HEK293 (cell line): ENCODE data around the gene BAZ2B.

Experiments used
- CTCF ChIA-PET: fragments of 350-600 bp; formaldehyde crosslinking; extraction: SDS; loops from one replicate; lab custom pipeline; 2021; ENCODE audit warnings: antibody characterized with exemption; lab: Yijun Ruan, JAX
- POLR2A ChIA-PET: fragments of 300-600 bp; formaldehyde crosslinking; extraction: SDS; loops from one replicate; lab custom pipeline; 2020; ENCODE audit warnings: antibody characterized with exemption, inconsistent platforms; lab: Yijun Ruan, JAX
- H3K27ac ChIP-seq: fragments of 200-500 bp; sonication (Bioruptor generic); 2 replicates; pipeline ENCODE4 v1.5.1; 2014; ENCODE audit warnings: low read depth, low read length, control low read depth, inconsistent platforms; ENCODE audit errors: extremely low read depth
- H3K36me3 ChIP-seq, 2 experiments: fragments of 200-500 bp in 1 of 2; sonication (Bioruptor generic) in 1 of 2; 1 replicate in 1 of 2; 2 replicates in 1 of 2; pipeline ENCODE4 v1.5.1; 2014 to 2017; ENCODE audit warnings: inconsistent platforms in 2 of 2, low read length in 2 of 2; ENCODE audit not compliant: control insufficient read depth in 2 of 2, insufficient read depth in 1 of 2
- H3K4me1 ChIP-seq: fragments of 200-500 bp; sonication (Bioruptor generic); 2 replicates; pipeline ENCODE4 v1.5.1; 2014; ENCODE audit warnings: mild to moderate bottlenecking, low read length, inconsistent platforms; ENCODE audit not compliant: control insufficient read depth, insufficient read depth
- H3K4me3 ChIP-seq: 2 replicates; pipeline ENCODE4 v1.5.1; 2011; ENCODE audit warnings: low read depth, mild to moderate bottlenecking, control low read depth, low read length, moderate library complexity
- H3K9me3 ChIP-seq: fragments of 200-500 bp; sonication (Bioruptor generic); 2 replicates; pipeline ENCODE4 v1.5.1; 2014; ENCODE audit warnings: low read depth, low read length, inconsistent platforms; ENCODE audit not compliant: control insufficient read depth, insufficient read depth
- REPIN1 ChIP-seq: fragments of 450-650 bp; formaldehyde crosslinking; IDR thresholded peaks from 2 replicates; pipeline ENCODE4 v1.5.1; 2017; ENCODE audit warnings: missing biosample characterization, missing genetic modification characterization, low read depth
- ZEB2 ChIP-seq: fragments of 450-650 bp; formaldehyde crosslinking; IDR thresholded peaks from 2 replicates; pipeline ENCODE4 v1.5.1; 2016; ENCODE audit warnings: missing biosample characterization, missing genetic modification characterization
- ZFP37 ChIP-seq: fragments of 450-650 bp; formaldehyde crosslinking; IDR thresholded peaks from 2 replicates; pipeline ENCODE4 v1.5.1; 2016; ENCODE audit warnings: missing biosample characterization, missing genetic modification characterization
- ZNF10 ChIP-seq: fragments of 450-650 bp; formaldehyde crosslinking; IDR thresholded peaks from 2 replicates; pipeline ENCODE4 v1.5.1; 2017; ENCODE audit warnings: missing biosample characterization, missing genetic modification characterization
- ZNF112 ChIP-seq: fragments of 450-650 bp; formaldehyde crosslinking; IDR thresholded peaks from 2 replicates; pipeline ENCODE4 v1.5.0; 2017; ENCODE audit warnings: missing biosample characterization, missing genetic modification characterization
- ZNF292 ChIP-seq: fragments of 450-650 bp; formaldehyde crosslinking; IDR thresholded peaks from 2 replicates; pipeline ENCODE4 v1.5.1; 2016; ENCODE audit warnings: low read depth, missing biosample characterization, missing genetic modification characterization, borderline replicate concordance
- ZNF341 ChIP-seq: fragments of 450-650 bp; formaldehyde crosslinking; IDR thresholded peaks from 2 replicates; pipeline ENCODE4; 2016; ENCODE audit warnings: low read depth, missing biosample characterization, missing genetic modification characterization
- ZNF433 ChIP-seq: fragments of 450-650 bp; formaldehyde crosslinking; IDR thresholded peaks from 2 replicates; pipeline ENCODE4 v1.5.1; 2016; ENCODE audit warnings: missing biosample characterization, missing genetic modification characterization, low read depth
- ZNF610 ChIP-seq: fragments of 450-650 bp; formaldehyde crosslinking; IDR thresholded peaks from 2 replicates; pipeline ENCODE4 v1.5.1; 2016; ENCODE audit warnings: missing biosample characterization, missing genetic modification characterization, borderline replicate concordance
- ZNF785 ChIP-seq: fragments of 450-650 bp; formaldehyde crosslinking; IDR thresholded peaks from 2 replicates; pipeline ENCODE4 v1.5.1; 2016; ENCODE audit warnings: missing biosample characterization, missing genetic modification characterization
- TF ChIP-seq, protein P1 (sequence below): fragments of 450-650 bp; formaldehyde crosslinking; IDR thresholded peaks from 2 replicates; pipeline ENCODE4 v1.5.1; 2016; ENCODE audit warnings: missing biosample characterization, missing genetic modification characterization
- TF ChIP-seq, protein P2 (sequence below): fragments of 450-650 bp; formaldehyde crosslinking; IDR thresholded peaks from 2 replicates; pipeline ENCODE4 v1.5.1; 2016; ENCODE audit warnings: missing biosample characterization, missing genetic modification characterization, borderline replicate concordance
- TF ChIP-seq, protein P3 (sequence below): fragments of 450-650 bp; formaldehyde crosslinking; IDR thresholded peaks from 2 replicates; pipeline ENCODE4 v1.5.1; 2016; ENCODE audit warnings: missing biosample characterization, missing genetic modification characterization, borderline replicate concordance

The BAZ2B gene

DNA sequence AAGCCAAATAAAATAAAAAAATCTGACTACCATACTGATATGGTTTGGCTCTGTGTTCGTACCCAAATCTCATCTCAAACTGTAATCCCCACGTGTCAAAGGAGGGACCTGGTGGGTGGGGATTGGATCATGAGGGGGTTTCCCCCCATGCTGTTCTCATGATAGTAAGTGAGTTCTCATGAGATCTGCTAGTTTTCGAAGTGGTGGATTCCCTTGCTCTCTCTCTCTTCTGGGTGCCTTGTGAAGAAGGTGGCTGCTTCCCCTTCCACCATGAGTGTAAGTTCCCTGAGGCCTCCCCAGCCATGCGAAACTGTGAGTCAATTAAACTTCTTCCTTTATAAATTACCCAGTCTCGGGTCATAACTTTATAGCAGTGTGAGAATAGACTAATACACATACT lies 206.1 kb downstream of the BAZ2B start:
- H3K36me3 ChIP-seq: peaks cover 5 to 16% of the 10 kb centered on the region in 2 experiments; a peak in 2 of 3 replicates
- TF ChIP-seq REPIN1 (no peak), ZFP37 (tag by site-specific recombination) (no peak), ZEB2 (no peak), ZNF433 (tag by site-specific recombination) (no peak), ZNF785 (tag by site-specific recombination) (no peak), ZNF292 (tag by site-specific recombination) (no peak)
- TF ChIP-seq, protein P1, sequence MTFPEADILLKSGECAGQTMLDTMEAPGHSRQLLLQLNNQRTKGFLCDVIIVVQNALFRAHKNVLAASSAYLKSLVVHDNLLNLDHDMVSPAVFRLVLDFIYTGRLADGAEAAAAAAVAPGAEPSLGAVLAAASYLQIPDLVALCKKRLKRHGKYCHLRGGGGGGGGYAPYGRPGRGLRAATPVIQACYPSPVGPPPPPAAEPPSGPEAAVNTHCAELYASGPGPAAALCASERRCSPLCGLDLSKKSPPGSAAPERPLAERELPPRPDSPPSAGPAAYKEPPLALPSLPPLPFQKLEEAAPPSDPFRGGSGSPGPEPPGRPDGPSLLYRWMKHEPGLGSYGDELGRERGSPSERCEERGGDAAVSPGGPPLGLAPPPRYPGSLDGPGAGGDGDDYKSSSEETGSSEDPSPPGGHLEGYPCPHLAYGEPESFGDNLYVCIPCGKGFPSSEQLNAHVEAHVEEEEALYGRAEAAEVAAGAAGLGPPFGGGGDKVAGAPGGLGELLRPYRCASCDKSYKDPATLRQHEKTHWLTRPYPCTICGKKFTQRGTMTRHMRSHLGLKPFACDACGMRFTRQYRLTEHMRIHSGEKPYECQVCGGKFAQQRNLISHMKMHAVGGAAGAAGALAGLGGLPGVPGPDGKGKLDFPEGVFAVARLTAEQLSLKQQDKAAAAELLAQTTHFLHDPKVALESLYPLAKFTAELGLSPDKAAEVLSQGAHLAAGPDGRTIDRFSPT: no peak
- TF ChIP-seq, protein P2, sequence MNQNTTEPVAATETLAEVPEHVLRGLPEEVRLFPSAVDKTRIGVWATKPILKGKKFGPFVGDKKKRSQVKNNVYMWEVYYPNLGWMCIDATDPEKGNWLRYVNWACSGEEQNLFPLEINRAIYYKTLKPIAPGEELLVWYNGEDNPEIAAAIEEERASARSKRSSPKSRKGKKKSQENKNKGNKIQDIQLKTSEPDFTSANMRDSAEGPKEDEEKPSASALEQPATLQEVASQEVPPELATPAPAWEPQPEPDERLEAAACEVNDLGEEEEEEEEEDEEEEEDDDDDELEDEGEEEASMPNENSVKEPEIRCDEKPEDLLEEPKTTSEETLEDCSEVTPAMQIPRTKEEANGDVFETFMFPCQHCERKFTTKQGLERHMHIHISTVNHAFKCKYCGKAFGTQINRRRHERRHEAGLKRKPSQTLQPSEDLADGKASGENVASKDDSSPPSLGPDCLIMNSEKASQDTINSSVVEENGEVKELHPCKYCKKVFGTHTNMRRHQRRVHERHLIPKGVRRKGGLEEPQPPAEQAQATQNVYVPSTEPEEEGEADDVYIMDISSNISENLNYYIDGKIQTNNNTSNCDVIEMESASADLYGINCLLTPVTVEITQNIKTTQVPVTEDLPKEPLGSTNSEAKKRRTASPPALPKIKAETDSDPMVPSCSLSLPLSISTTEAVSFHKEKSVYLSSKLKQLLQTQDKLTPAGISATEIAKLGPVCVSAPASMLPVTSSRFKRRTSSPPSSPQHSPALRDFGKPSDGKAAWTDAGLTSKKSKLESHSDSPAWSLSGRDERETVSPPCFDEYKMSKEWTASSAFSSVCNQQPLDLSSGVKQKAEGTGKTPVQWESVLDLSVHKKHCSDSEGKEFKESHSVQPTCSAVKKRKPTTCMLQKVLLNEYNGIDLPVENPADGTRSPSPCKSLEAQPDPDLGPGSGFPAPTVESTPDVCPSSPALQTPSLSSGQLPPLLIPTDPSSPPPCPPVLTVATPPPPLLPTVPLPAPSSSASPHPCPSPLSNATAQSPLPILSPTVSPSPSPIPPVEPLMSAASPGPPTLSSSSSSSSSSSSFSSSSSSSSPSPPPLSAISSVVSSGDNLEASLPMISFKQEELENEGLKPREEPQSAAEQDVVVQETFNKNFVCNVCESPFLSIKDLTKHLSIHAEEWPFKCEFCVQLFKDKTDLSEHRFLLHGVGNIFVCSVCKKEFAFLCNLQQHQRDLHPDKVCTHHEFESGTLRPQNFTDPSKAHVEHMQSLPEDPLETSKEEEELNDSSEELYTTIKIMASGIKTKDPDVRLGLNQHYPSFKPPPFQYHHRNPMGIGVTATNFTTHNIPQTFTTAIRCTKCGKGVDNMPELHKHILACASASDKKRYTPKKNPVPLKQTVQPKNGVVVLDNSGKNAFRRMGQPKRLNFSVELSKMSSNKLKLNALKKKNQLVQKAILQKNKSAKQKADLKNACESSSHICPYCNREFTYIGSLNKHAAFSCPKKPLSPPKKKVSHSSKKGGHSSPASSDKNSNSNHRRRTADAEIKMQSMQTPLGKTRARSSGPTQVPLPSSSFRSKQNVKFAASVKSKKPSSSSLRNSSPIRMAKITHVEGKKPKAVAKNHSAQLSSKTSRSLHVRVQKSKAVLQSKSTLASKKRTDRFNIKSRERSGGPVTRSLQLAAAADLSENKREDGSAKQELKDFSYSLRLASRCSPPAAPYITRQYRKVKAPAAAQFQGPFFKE (tag by site-specific recombination): no peak
- TF ChIP-seq, all 188 proteins: peak for 0
- H3K27ac ChIP-seq: no peak overlapping the region
- H3K9me3 ChIP-seq: no peaks in the 10 kb centered on the region
- H3K4me1 ChIP-seq: no peaks in the 10 kb centered on the region
- H3K4me3 ChIP-seq: no peak overlapping the region
- ChIA-PET POLR2A (no interaction called here), CTCF (no interaction called here)

DNA sequence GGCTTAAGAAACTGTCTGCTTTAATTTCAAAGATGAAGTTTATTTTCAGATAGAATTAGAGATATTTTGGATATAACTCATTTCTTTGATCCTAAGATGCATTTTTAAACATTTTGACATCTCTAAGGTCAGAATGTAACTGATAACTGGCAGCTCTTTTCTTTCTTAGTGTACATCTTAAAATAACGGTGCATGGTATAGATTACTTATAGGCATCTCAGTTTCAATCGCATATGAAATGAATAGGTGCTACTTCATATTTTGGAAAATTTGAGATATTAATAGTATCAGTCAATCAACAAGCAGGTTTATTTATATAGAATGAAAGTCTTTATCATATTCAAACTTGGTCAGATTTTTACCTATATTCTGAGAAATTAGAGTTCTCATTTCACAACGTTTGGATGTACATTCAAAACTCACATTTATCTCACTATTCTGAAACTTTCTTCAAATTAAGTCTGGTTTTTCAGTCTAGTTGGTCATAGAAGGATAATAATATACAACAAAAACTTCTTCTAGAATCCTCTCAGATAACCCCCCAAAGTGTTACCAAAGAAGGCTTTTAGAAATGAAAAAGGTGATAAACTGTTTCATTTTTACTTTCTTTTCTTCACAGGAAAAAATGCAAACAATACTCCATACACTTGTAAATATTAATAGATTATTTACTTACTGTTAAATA lies 207.1 kb downstream of the BAZ2B start:
- ChIA-PET CTCF (no interaction called here), POLR2A (no interaction called here)
- H3K9me3 ChIP-seq: no peaks in the 10 kb centered on the region
- H3K36me3 ChIP-seq: peaks cover 5 to 16% of the 10 kb centered on the region in 2 experiments; a peak in 2 of 3 replicates
- no peak for TF ChIP-seq ZNF341 (tag by site-specific recombination)
- TF ChIP-seq, protein P3, sequence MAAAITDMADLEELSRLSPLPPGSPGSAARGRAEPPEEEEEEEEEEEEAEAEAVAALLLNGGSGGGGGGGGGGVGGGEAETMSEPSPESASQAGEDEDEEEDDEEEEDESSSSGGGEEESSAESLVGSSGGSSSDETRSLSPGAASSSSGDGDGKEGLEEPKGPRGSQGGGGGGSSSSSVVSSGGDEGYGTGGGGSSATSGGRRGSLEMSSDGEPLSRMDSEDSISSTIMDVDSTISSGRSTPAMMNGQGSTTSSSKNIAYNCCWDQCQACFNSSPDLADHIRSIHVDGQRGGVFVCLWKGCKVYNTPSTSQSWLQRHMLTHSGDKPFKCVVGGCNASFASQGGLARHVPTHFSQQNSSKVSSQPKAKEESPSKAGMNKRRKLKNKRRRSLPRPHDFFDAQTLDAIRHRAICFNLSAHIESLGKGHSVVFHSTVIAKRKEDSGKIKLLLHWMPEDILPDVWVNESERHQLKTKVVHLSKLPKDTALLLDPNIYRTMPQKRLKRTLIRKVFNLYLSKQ (tag by site-specific recombination): no peak
- no peak for TF ChIP-seq ZNF112
- no peak for TF ChIP-seq ZNF610
- TF ChIP-seq ZNF10 (tag by site-specific recombination): no peak
- H3K27ac ChIP-seq: no peak overlapping the region
- no peaks in the 10 kb centered on the region for H3K4me1 ChIP-seq
- H3K4me3 ChIP-seq: no peak overlapping the region
